ENCODE data around the gene SND1.

SND1 gene

DNA sequence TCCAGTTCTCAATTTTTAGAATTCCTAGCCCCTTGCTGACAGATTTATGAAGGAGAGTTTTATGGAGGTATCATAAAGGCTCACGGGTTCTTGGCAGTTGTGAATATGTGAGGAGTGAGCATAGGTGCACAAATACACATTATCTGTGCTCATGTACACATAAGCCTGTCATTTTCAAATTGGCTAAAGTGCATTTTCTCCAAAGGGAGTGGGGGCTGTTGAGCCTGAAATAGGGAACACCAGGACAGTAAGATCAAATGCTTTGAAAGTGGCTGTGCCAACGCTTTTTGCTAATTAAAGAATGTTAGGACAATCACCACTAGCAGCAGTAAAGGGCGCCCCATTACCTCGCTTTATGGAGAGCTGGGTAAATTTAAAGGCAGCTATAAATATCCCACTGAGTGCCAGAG is 387.6 kb downstream of the SND1 start:
- TF ChIP-seq, protein P1, sequence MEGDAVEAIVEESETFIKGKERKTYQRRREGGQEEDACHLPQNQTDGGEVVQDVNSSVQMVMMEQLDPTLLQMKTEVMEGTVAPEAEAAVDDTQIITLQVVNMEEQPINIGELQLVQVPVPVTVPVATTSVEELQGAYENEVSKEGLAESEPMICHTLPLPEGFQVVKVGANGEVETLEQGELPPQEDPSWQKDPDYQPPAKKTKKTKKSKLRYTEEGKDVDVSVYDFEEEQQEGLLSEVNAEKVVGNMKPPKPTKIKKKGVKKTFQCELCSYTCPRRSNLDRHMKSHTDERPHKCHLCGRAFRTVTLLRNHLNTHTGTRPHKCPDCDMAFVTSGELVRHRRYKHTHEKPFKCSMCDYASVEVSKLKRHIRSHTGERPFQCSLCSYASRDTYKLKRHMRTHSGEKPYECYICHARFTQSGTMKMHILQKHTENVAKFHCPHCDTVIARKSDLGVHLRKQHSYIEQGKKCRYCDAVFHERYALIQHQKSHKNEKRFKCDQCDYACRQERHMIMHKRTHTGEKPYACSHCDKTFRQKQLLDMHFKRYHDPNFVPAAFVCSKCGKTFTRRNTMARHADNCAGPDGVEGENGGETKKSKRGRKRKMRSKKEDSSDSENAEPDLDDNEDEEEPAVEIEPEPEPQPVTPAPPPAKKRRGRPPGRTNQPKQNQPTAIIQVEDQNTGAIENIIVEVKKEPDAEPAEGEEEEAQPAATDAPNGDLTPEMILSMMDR (IDR thresholded peaks at IDR 0.05; ENCODE audit: low read depth, low read length, missing control alignments): no peak
- Histone ChIP-seq H3K27ac (no peak overlapping the region), H3K4me3 (ENCODE audit: low read depth, low read length) (no peak overlapping the region), H3K36me3 (replicated peaks) (peaks cover 9% of the 10 kb centered on the region), H3K27me3 (replicated peaks) (no peaks in the 10 kb centered on the region)
- in situ Hi-C loops (cut with HindIII; ENCODE audit: low pct_ligation_motif_present, low sequenced_read_pairs): no loop called here
- DNase-seq: no peak

DNA sequence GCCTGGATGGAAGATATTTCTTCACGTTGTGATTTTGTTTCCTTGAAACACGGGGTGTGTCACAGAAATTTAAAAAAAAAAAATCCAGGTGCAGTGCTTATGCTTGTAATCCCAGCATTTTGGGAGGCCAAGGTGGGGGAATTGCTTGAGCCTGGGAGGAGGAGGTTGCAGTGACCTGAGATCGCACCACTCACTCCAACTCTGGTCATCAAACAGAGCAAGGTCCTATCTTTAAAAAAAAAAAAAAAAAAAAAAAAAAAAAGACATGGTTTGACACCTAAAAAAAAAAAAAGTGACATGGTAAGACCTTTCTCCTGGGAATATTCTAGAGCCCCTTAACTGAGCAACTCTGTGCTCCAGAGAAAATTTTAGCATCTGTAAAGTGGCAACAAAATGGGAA is 388.2 kb downstream of the SND1 start:
- TF ChIP-seq, protein P1 (IDR thresholded peaks at IDR 0.05; ENCODE audit: low read depth, low read length, missing control alignments): no peak
- in situ Hi-C loops (cut with HindIII; ENCODE audit: low pct_ligation_motif_present, low sequenced_read_pairs): no loop called here
- DNase-seq: no peak
- peaks cover 9% of the 10 kb centered on the region for H3K36me3 ChIP-seq (replicated peaks)
- H3K4me3 ChIP-seq (ENCODE audit: low read depth, low read length): no peak overlapping the region
- H3K27me3 ChIP-seq (replicated peaks): no peaks in the 10 kb centered on the region
- no peak overlapping the region for H3K27ac ChIP-seq

DNA sequence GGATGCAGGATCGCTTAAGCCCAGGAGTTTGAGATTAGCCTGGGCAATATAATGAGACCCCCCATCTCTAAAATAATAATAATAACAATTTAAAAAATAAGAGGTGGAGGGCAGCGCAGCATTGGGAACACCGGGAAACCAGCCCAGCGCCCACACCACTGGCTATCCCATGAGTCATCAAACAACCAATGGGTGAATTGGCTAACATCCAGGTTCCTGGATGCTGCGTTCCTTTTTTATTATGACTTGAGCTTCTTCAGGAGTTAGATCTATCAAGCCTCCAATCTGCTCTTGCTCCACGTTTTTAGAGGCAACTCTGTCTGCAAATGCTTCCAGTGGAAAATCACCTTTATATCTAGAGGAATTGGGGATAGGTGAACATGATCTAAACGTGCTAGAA is 389.2 kb downstream of the SND1 start:
- DNase-seq: peak; percentile 81
- in situ Hi-C loops (cut with HindIII; ENCODE audit: low pct_ligation_motif_present, low sequenced_read_pairs): no loop called here
- Histone ChIP-seq H3K4me3 (ENCODE audit: low read depth, low read length) (no peak overlapping the region), H3K27ac (no peak overlapping the region), H3K36me3 (replicated peaks) (peaks cover 6% of the 10 kb centered on the region), H3K27me3 (replicated peaks) (no peaks in the 10 kb centered on the region)
- TF ChIP-seq, protein P1 (IDR thresholded peaks at IDR 0.05; ENCODE audit: low read depth, low read length, missing control alignments): no peak

DNA sequence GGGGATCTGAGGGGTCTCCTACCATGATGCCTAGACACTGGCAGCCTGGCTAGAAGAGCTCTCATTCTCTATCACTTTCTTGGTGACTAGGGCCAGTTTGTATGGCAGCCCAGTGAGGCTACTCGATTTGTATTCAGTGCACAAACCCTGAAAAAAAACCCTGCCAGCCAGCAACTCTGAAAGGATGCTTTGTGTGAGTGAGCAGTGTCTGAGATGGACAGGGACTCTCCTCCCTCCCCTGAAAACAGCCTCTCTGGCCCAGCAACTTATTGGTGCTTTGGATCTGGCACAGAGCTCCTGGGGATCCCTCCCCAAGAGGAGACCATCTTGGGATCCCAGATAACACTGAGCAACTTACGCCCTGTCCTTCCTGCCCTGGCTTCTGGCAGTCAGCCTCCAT is 390.0 kb downstream of the SND1 start:
- Histone ChIP-seq H3K4me3 (ENCODE audit: low read depth, low read length) (no peak overlapping the region), H3K36me3 (replicated peaks) (peaks cover 6% of the 10 kb centered on the region), H3K27me3 (replicated peaks) (no peaks in the 10 kb centered on the region), H3K27ac (no peak overlapping the region)
- TF ChIP-seq, protein P1 (IDR thresholded peaks at IDR 0.05; ENCODE audit: low read depth, low read length, missing control alignments): no peak
- DNase-seq: no peak
- in situ Hi-C loops (cut with HindIII; ENCODE audit: low pct_ligation_motif_present, low sequenced_read_pairs): no loop called here

DNA sequence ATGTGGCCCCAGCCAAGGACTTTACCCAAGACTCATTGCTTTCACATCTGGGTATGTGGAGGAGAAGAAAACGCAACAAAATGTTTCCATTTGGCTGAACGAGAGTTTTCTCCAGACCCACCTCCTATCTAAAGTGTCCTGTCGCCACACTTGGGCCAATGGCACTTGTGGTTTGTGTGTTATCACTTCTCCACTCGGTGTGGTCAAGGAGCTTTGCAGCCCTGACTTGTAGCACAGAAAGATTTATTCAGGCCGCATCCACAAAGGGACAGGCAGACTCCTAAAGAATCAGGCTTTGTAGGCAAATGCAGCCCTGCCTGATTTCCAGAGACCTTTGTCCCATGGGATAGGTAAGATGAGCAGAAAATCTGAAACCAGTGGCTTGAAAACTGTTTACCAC is 392.1 kb downstream of the SND1 start:
- in situ Hi-C loops (cut with HindIII; ENCODE audit: low pct_ligation_motif_present, low sequenced_read_pairs): no loop called here
- H3K27me3 ChIP-seq (replicated peaks): no peaks in the 10 kb centered on the region
- peaks cover 6% of the 10 kb centered on the region for H3K36me3 ChIP-seq (replicated peaks)
- H3K4me3 ChIP-seq (ENCODE audit: low read depth, low read length): no peak overlapping the region
- TF ChIP-seq, protein P1 (IDR thresholded peaks at IDR 0.05; ENCODE audit: low read depth, low read length, missing control alignments): no peak
- no peak for DNase-seq
- H3K27ac ChIP-seq: no peak overlapping the region

DNA sequence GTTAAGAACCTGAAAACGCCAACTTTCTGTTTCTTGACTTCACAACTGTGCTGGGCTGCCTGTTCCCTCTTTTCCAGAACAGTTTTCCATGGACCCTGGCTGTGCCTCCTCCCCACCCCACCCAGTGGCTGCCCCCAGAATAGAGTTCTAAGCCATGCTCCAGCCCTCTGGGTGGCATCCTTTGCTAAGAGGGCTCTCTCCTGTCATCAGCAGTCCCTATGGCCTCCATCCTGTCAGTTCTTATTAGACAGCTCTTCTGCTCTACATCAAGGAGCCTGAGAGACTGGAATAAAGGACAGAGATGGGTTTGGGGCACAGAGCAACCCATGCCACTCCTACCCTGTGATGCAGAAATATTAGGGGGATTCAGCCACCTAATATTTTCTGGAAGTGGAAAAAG is 393.2 kb downstream of the SND1 start:
- in situ Hi-C loops (cut with HindIII; ENCODE audit: low pct_ligation_motif_present, low sequenced_read_pairs): no loop called here
- Histone ChIP-seq H3K27ac (no peak overlapping the region), H3K4me3 (ENCODE audit: low read depth, low read length) (no peak overlapping the region), H3K36me3 (replicated peaks) (peaks cover 6% of the 10 kb centered on the region), H3K27me3 (replicated peaks) (no peaks in the 10 kb centered on the region)
- no peak for DNase-seq
- TF ChIP-seq, protein P1 (IDR thresholded peaks at IDR 0.05; ENCODE audit: low read depth, low read length, missing control alignments): no peak
